Measurements from ENCODE around the gene LGI2.

- TF ChIP-seq CTCF (IDR thresholded peaks at IDR 0.05; ENCODE audit: poor library complexity): no peak
- no peak for TF ChIP-seq EZH2 (IDR thresholded peaks at IDR 0.05; ENCODE audit: borderline replicate concordance)
- no peak for TF ChIP-seq EZH2phosphoT487 (IDR thresholded peaks at IDR 0.05; ENCODE audit: low read depth, severe bottlenecking, unreplicated experiment)
These were observed 46.1 kb upstream of the LGI2 start for GRCh38 chr4:25076625-25077398.
